Stimulated activated CD8-positive, alpha-beta memory T cell treated with anti-CD3 and anti-CD28 coated beads, Interleukin-15, amount 100 ng/mL, for 4 hours (primary cell): ENCODE measurements around the gene NUP153.
A peak's percentile ranks its signal among the peaks of the same experiment; 100 is the strongest.
"Not testable (repeated sequence)": the region's sequence is repeated elsewhere in the genome, so short reads cannot be mapped to it uniquely, and the experiment has no call there.

Source experiments
- DNase-seq, 2 donors: peaks; one replicate each; pipeline ENCODE4 v3.0.0-alpha.2; 2020; ENCODE audit warnings: low read depth in 2 of 2

Gene NUP153

GRCh38 chr6:17602888-17603287 is 103.8 kb downstream of the NUP153 start:
- no peak for DNase-seq

GRCh38 chr6:17601386-17601703 is 105.4 kb downstream of the NUP153 start:
- DNase-seq: no peak

GRCh38 chr6:17600527-17601385 is 106.0 kb downstream of the NUP153 start:
- peak in 1 of 2 donors; percentile 25 for DNase-seq

- peak; percentile 87 to 93 for DNase-seq
These were observed 106.7 kb downstream of the NUP153 start, which contains the start of gene FAM8A1 for GRCh38 chr6:17599877-17600526. Gene FAM8A1, plus strand, starts transcription at chr6:17600302. Its CDS starts 108 bp downstream, at chr6:17600410.

- no peak for DNase-seq
These were observed 110.6 kb downstream of the NUP153 start for GRCh38 chr6:17596085-17596484.

- no peak for DNase-seq
These were observed 113.5 kb downstream of the NUP153 start for GRCh38 chr6:17593246-17593645.

- no peak for DNase-seq
These were observed 115.4 kb downstream of the NUP153 start for GRCh38 chr6:17591287-17591686.

GRCh38 chr6:17589406-17590096 is 117.2 kb downstream of the NUP153 start:
- no peak for DNase-seq

- DNase-seq: no peak
These were observed 118.7 kb downstream of the NUP153 start for GRCh38 chr6:17588011-17588410.

- not testable (repeated sequence) for DNase-seq
These were observed 120.1 kb downstream of the NUP153 start for GRCh38 chr6:17586623-17587022.

GRCh38 chr6:17585766-17586490 is 120.8 kb downstream of the NUP153 start:
- DNase-seq: no peak

- DNase-seq: no peak
These were observed 122.4 kb downstream of the NUP153 start for GRCh38 chr6:17584241-17584803.

GRCh38 chr6:17583811-17584210 is 122.9 kb downstream of the NUP153 start:
- DNase-seq: no peak

- DNase-seq: not testable (repeated sequence)
These were observed 125.4 kb downstream of the NUP153 start for GRCh38 chr6:17581282-17581681.

GRCh38 chr6:17580518-17581048 is 126.1 kb downstream of the NUP153 start:
- DNase-seq: no peak

GRCh38 chr6:17577059-17577458 is 129.7 kb downstream of the NUP153 start:
- DNase-seq: no peak

- no peak for DNase-seq
These were observed 131.7 kb downstream of the NUP153 start for GRCh38 chr6:17574866-17575560.

GRCh38 chr6:17565399-17565798 is 141.3 kb downstream of the NUP153 start:
- no peak for DNase-seq
